GM19455 (cell line): ENCODE data around the gene DAPK3.

Source experiments
- ATAC-seq: cut with Tn5 transposase; IDR thresholded peaks from one replicate; pipeline ENCODE4 v1.9.1; 2021; ENCODE audit not compliant: unreplicated experiment

The DAPK3 gene

GRCh38 chr19:3919793-3920192 is 51.1 kb downstream of the DAPK3 start:
- no peak for ATAC-seq

GRCh38 chr19:3916033-3916432 is 54.9 kb downstream of the DAPK3 start:
- ATAC-seq: no peak

GRCh38 chr19:3914199-3914598 is 56.7 kb downstream of the DAPK3 start:
- no peak for ATAC-seq

- ATAC-seq: no peak
Observed at GRCh38 chr19:3910105-3910504, 60.8 kb downstream of the DAPK3 start.
